HEK293 (cell line): ENCODE data around the gene C14orf93.

Experiments used
- FEZF1 ChIP-seq: fragments of 450-650 bp; formaldehyde crosslinking; IDR thresholded peaks from 2 replicates; pipeline ENCODE4 v1.5.1; 2016; ENCODE audit warnings: missing biosample characterization, missing genetic modification characterization
- IKZF3 ChIP-seq: fragments of 450-650 bp; IDR thresholded peaks from 2 replicates; pipeline ENCODE4 v1.5.0; 2018; ENCODE audit warnings: missing biosample characterization, mild to moderate bottlenecking, missing genetic modification characterization, moderate library complexity
- KLF9 ChIP-seq: fragments of 450-650 bp; formaldehyde crosslinking; IDR thresholded peaks from 2 replicates; pipeline ENCODE4 v1.5.1; 2016; ENCODE audit warnings: missing biosample characterization, missing genetic modification characterization, low read depth
- MEIS1 ChIP-seq: sonication (generic); formaldehyde crosslinking; IDR thresholded peaks from 2 replicates; pipeline ENCODE4 v1.8.1; 2022; ENCODE audit warnings: missing genetic modification reagents, mild to moderate bottlenecking, borderline replicate concordance
- MZF1 ChIP-seq: fragments of 450-650 bp; formaldehyde crosslinking; IDR thresholded peaks from 2 replicates; pipeline ENCODE4 v1.5.1; 2017; ENCODE audit warnings: missing biosample characterization, missing genetic modification characterization, borderline replicate concordance
- OSR2 ChIP-seq: fragments of 450-650 bp; formaldehyde crosslinking; IDR thresholded peaks from 2 replicates; pipeline ENCODE4 v1.5.1; 2016; ENCODE audit warnings: missing biosample characterization, missing genetic modification characterization
- SCRT1 ChIP-seq: fragments of 450-650 bp; formaldehyde crosslinking; IDR thresholded peaks from 2 replicates; pipeline ENCODE4 v1.5.1; 2016; ENCODE audit warnings: missing biosample characterization, missing genetic modification characterization, borderline replicate concordance
- TCF7L2 ChIP-seq: IDR thresholded peaks from 2 replicates; pipeline ENCODE4 v1.6.1; 2011; ENCODE audit warnings: low read depth, mild to moderate bottlenecking, inconsistent platforms, low read length, moderate library complexity, borderline replicate concordance
- ZNF114 ChIP-seq: fragments of 450-650 bp; formaldehyde crosslinking; IDR thresholded peaks from 2 replicates; pipeline ENCODE4 v1.5.0; 2017; ENCODE audit warnings: missing biosample characterization, missing genetic modification characterization
- ZNF214 ChIP-seq: fragments of 450-650 bp; formaldehyde crosslinking; IDR thresholded peaks from 2 replicates; pipeline ENCODE4 v1.5.1; 2017; ENCODE audit warnings: missing biosample characterization, mild to moderate bottlenecking, missing genetic modification characterization, borderline replicate concordance
- ZNF221 ChIP-seq: fragments of 450-650 bp; formaldehyde crosslinking; IDR thresholded peaks from 2 replicates; pipeline ENCODE4 v1.5.1; 2017; ENCODE audit warnings: missing biosample characterization, missing genetic modification characterization, borderline replicate concordance
- ZNF302 ChIP-seq: fragments of 450-650 bp; formaldehyde crosslinking; IDR thresholded peaks from 2 replicates; pipeline ENCODE4 v1.5.1; 2016; ENCODE audit warnings: missing biosample characterization, missing genetic modification characterization, low read depth
- ZNF354C ChIP-seq: fragments of 450-650 bp; formaldehyde crosslinking; IDR thresholded peaks from 2 replicates; pipeline ENCODE4 v1.5.1; 2016; ENCODE audit warnings: missing biosample characterization, missing genetic modification characterization, low read depth, borderline replicate concordance
- ZNF473 ChIP-seq: fragments of 450-650 bp; formaldehyde crosslinking; IDR thresholded peaks from 2 replicates; pipeline ENCODE4 v1.5.1; 2017; ENCODE audit warnings: missing biosample characterization, missing genetic modification characterization
- ZNF544 ChIP-seq: fragments of 450-650 bp; formaldehyde crosslinking; IDR thresholded peaks from 2 replicates; pipeline ENCODE4 v1.5.0; 2017; ENCODE audit warnings: missing biosample characterization, missing genetic modification characterization
- ZNF548 ChIP-seq: fragments of 450-650 bp; formaldehyde crosslinking; IDR thresholded peaks from 2 replicates; pipeline ENCODE4 v1.5.1; 2016; ENCODE audit warnings: missing biosample characterization, missing genetic modification characterization
- ZNF558 ChIP-seq: fragments of 450-650 bp; formaldehyde crosslinking; IDR thresholded peaks from 2 replicates; pipeline ENCODE4 v1.5.1; 2016; ENCODE audit warnings: missing biosample characterization, missing genetic modification characterization
- ZNF629 ChIP-seq: fragments of 450-650 bp; formaldehyde crosslinking; IDR thresholded peaks from 2 replicates; pipeline ENCODE4 v1.5.1; 2017; ENCODE audit warnings: missing biosample characterization, missing genetic modification characterization
- ZNF658 ChIP-seq: fragments of 450-650 bp; formaldehyde crosslinking; IDR thresholded peaks from 2 replicates; pipeline ENCODE4; 2016; ENCODE audit warnings: missing biosample characterization, missing genetic modification characterization
- ZNF670 ChIP-seq: fragments of 450-650 bp; formaldehyde crosslinking; IDR thresholded peaks from 2 replicates; pipeline ENCODE4 v1.5.1; 2016; ENCODE audit warnings: missing biosample characterization, missing genetic modification characterization, low read depth
- ZNF747 ChIP-seq: fragments of 450-650 bp; formaldehyde crosslinking; IDR thresholded peaks from 2 replicates; pipeline ENCODE4 v1.5.1; 2016; ENCODE audit warnings: missing biosample characterization, missing genetic modification characterization
- ZNF777 ChIP-seq: fragments of 450-650 bp; formaldehyde crosslinking; IDR thresholded peaks from 2 replicates; pipeline ENCODE4 v1.5.1; 2017; ENCODE audit warnings: missing biosample characterization, missing genetic modification characterization, borderline replicate concordance
- ZNF792 ChIP-seq: fragments of 450-650 bp; formaldehyde crosslinking; IDR thresholded peaks from 2 replicates; pipeline ENCODE4 v1.5.1; 2016; ENCODE audit warnings: missing biosample characterization, missing genetic modification characterization
- ZNF830 ChIP-seq: fragments of 450-650 bp; IDR thresholded peaks from 2 replicates; pipeline ENCODE4 v1.5.0; 2018; ENCODE audit warnings: missing biosample characterization, missing genetic modification characterization, low read depth, mild to moderate bottlenecking, moderate library complexity
- ZSCAN30 ChIP-seq: fragments of 450-650 bp; IDR thresholded peaks from 2 replicates; pipeline ENCODE4 v1.5.1; 2018; ENCODE audit warnings: missing biosample characterization, mild to moderate bottlenecking, missing genetic modification characterization, moderate library complexity
- TF ChIP-seq, protein P1 (sequence below): fragments of 450-650 bp; formaldehyde crosslinking; IDR thresholded peaks from 2 replicates; pipeline ENCODE4 v1.5.1; 2016; ENCODE audit warnings: missing biosample characterization, missing genetic modification characterization, low read depth
- TF ChIP-seq, protein P2 (sequence below): fragments of 450-650 bp; formaldehyde crosslinking; IDR thresholded peaks from 2 replicates; pipeline ENCODE4; 2016; ENCODE audit warnings: missing biosample characterization, missing genetic modification characterization
- TF ChIP-seq, protein P3 (sequence below): fragments of 450-650 bp; formaldehyde crosslinking; IDR thresholded peaks from 2 replicates; pipeline ENCODE4 v1.5.1; 2016; ENCODE audit warnings: missing biosample characterization, missing genetic modification characterization
- TF ChIP-seq, protein P4 (sequence below): fragments of 450-650 bp; formaldehyde crosslinking; conservative IDR thresholded peaks from 2 replicates; pipeline ENCODE4 v1.5.1; 2016; ENCODE audit warnings: low read depth, missing biosample characterization, missing genetic modification characterization
- TF ChIP-seq, protein P5 (sequence below): fragments of 450-650 bp; IDR thresholded peaks from 2 replicates; pipeline ENCODE4 v1.5.1; 2018; ENCODE audit warnings: missing biosample characterization, missing genetic modification characterization
- TF ChIP-seq, protein P6 (sequence below): fragments of 450-650 bp; formaldehyde crosslinking; IDR thresholded peaks from 2 replicates; pipeline ENCODE4 v1.5.1; 2016; ENCODE audit warnings: missing biosample characterization, missing genetic modification characterization

The C14orf93 gene

DNA sequence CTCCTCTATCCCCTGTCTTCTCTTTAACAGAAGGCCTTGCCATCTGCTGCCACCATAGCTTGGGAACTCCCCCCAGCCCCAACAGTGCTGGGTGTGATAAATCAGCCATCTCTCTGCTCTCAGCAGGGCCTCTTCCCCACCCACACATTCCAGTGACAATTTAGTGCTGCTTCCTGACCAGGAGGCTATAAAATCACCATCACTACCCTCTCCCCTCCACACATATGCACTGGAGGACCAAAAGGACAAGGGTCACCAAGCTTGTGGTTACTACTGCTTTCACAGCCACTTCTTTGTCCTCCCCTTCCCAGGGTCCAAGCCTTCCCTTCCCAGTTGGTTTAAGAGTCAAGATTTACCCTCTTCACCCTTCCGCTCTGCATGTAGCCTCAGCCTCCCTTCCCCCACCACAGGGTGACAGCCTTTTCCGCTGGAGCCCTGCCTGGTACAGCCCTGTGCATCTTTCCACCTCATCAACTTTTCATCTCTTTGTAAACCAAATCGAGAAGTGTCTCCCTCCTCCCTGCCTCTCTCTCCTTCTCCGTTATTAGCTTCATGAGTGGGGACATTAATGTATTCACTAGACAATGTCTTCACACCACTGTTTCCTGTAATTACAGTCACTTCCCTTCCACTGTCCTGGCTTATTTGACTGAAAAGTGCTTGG lies 15.3 kb upstream of the C14orf93 start (continued):
- TF ChIP-seq ZNF558 (tag by site-specific recombination) = no peak
- TF ChIP-seq, protein P1, sequence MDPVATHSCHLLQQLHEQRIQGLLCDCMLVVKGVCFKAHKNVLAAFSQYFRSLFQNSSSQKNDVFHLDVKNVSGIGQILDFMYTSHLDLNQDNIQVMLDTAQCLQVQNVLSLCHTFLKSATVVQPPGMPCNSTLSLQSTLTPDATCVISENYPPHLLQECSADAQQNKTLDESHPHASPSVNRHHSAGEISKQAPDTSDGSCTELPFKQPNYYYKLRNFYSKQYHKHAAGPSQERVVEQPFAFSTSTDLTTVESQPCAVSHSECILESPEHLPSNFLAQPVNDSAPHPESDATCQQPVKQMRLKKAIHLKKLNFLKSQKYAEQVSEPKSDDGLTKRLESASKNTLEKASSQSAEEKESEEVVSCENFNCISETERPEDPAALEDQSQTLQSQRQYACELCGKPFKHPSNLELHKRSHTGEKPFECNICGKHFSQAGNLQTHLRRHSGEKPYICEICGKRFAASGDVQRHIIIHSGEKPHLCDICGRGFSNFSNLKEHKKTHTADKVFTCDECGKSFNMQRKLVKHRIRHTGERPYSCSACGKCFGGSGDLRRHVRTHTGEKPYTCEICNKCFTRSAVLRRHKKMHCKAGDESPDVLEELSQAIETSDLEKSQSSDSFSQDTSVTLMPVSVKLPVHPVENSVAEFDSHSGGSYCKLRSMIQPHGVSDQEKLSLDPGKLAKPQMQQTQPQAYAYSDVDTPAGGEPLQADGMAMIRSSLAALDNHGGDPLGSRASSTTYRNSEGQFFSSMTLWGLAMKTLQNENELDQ (tag by site-specific recombination) = no peak
- peak; percentile 93 for TF ChIP-seq OSR2
- TF ChIP-seq ZSCAN30 (tag by site-specific recombination) = no peak
- TF ChIP-seq ZNF777 (tag by site-specific recombination) = no peak
- TF ChIP-seq ZNF670 (tag by site-specific recombination) = no peak
- no peak for TF ChIP-seq ZNF544
- TF ChIP-seq, protein P2, sequence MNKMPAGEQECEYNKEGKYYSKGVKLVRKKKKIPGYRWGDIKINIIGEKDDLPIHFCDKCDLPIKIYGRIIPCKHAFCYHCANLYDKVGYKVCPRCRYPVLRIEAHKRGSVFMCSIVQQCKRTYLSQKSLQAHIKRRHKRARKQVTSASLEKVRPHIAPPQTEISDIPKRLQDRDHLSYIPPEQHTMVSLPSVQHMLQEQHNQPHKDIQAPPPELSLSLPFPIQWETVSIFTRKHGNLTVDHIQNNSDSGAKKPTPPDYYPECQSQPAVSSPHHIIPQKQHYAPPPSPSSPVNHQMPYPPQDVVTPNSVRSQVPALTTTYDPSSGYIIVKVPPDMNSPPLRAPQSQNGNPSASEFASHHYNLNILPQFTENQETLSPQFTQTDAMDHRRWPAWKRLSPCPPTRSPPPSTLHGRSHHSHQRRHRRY = no peak
- no peak for TF ChIP-seq ZNF354C (tag by site-specific recombination)
- no peak for TF ChIP-seq ZNF473 (tag by site-specific recombination)
- TF ChIP-seq, protein P3, sequence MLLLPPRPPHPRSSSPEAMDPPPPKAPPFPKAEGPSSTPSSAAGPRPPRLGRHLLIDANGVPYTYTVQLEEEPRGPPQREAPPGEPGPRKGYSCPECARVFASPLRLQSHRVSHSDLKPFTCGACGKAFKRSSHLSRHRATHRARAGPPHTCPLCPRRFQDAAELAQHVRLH (tag by site-specific recombination) = 0 out of 2 replicates have a peak, but pooled peaks have one; percentile 13
- TF ChIP-seq ZNF747 = no peak
- TF ChIP-seq ZNF221 (tag by site-specific recombination) = no peak
- no peak for TF ChIP-seq TCF7L2
- no peak for TF ChIP-seq ZNF214 (tag by site-specific recombination)
- TF ChIP-seq FEZF1 (tag by site-specific recombination) = peak; percentile 47; the same call in 1 of the 2 replicates
- no peak for TF ChIP-seq ZNF830 (tag by site-specific recombination)
- TF ChIP-seq, protein P4, sequence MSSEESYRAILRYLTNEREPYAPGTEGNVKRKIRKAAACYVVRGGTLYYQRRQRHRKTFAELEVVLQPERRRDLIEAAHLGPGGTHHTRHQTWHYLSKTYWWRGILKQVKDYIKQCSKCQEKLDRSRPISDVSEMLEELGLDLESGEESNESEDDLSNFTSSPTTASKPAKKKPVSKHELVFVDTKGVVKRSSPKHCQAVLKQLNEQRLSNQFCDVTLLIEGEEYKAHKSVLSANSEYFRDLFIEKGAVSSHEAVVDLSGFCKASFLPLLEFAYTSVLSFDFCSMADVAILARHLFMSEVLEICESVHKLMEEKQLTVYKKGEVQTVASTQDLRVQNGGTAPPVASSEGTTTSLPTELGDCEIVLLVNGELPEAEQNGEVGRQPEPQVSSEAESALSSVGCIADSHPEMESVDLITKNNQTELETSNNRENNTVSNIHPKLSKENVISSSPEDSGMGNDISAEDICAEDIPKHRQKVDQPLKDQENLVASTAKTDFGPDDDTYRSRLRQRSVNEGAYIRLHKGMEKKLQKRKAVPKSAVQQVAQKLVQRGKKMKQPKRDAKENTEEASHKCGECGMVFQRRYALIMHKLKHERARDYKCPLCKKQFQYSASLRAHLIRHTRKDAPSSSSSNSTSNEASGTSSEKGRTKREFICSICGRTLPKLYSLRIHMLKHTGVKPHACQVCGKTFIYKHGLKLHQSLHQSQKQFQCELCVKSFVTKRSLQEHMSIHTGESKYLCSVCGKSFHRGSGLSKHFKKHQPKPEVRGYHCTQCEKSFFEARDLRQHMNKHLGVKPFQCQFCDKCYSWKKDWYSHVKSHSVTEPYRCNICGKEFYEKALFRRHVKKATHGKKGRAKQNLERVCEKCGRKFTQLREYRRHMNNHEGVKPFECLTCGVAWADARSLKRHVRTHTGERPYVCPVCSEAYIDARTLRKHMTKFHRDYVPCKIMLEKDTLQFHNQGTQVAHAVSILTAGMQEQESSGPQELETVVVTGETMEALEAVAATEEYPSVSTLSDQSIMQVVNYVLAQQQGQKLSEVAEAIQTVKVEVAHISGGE (tag by site-specific recombination) = no peak
- peak; percentile 38; the same call in 1 of the 2 replicates for TF ChIP-seq IKZF3 (tag by site-specific recombination)
- TF ChIP-seq ZNF792 (tag by site-specific recombination) = no peak
- TF ChIP-seq ZNF114 (tag by site-specific recombination) = no peak
- no peak for TF ChIP-seq ZNF302 (tag by site-specific recombination)
- TF ChIP-seq, protein P5, sequence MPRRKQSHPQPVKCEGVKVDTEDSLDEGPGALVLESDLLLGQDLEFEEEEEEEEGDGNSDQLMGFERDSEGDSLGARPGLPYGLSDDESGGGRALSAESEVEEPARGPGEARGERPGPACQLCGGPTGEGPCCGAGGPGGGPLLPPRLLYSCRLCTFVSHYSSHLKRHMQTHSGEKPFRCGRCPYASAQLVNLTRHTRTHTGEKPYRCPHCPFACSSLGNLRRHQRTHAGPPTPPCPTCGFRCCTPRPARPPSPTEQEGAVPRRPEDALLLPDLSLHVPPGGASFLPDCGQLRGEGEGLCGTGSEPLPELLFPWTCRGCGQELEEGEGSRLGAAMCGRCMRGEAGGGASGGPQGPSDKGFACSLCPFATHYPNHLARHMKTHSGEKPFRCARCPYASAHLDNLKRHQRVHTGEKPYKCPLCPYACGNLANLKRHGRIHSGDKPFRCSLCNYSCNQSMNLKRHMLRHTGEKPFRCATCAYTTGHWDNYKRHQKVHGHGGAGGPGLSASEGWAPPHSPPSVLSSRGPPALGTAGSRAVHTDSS (tag by site-specific recombination) = no peak
- TF ChIP-seq MEIS1 (CRISPR knock-in tag) = no peak
- no peak for TF ChIP-seq ZNF658
- TF ChIP-seq, protein P6, sequence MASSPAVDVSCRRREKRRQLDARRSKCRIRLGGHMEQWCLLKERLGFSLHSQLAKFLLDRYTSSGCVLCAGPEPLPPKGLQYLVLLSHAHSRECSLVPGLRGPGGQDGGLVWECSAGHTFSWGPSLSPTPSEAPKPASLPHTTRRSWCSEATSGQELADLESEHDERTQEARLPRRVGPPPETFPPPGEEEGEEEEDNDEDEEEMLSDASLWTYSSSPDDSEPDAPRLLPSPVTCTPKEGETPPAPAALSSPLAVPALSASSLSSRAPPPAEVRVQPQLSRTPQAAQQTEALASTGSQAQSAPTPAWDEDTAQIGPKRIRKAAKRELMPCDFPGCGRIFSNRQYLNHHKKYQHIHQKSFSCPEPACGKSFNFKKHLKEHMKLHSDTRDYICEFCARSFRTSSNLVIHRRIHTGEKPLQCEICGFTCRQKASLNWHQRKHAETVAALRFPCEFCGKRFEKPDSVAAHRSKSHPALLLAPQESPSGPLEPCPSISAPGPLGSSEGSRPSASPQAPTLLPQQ (tag by site-specific recombination) = no peak
- no peak for TF ChIP-seq MZF1 (tag by site-specific recombination)
- TF ChIP-seq ZNF629 = peak; percentile 28
- TF ChIP-seq ZNF548 (tag by site-specific recombination) = no peak
- no peak for TF ChIP-seq SCRT1
- no peak for TF ChIP-seq KLF9 (tag by site-specific recombination)
